ENCODE results near the gene SPIRE2.
"Not testable (repeated sequence)": the region's sequence is repeated elsewhere in the genome, so short reads cannot be mapped to it uniquely, and the experiment has no call there.

SPIRE2 gene

DNA sequence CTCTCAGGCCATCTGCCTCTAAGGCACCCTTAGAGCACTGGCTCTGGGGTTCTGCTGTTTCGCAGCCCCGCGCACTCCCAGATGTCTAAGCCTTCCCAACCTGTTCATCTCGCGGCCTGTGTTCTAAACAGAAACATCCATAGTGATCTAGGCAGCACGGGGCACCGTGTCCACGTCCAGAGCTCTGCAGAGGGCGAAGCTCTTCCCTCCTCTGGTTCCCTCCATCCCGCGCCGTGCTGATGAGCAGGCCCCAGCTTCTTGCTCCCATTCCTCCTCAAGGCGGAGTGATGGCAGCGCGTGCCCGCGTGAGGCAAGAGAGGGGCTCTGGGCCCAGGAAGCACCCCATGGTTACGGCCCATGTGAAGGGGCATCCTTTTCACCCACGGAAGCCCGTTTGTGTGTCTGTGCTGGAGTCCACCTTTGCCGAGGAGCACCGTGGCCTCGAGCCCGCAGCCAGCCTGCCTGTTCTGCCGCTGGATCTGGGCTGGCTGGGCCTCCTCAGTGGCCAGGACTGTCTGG is 3.6 kb downstream of the SPIRE2 start:
- TF ChIP-seq, protein P1, sequence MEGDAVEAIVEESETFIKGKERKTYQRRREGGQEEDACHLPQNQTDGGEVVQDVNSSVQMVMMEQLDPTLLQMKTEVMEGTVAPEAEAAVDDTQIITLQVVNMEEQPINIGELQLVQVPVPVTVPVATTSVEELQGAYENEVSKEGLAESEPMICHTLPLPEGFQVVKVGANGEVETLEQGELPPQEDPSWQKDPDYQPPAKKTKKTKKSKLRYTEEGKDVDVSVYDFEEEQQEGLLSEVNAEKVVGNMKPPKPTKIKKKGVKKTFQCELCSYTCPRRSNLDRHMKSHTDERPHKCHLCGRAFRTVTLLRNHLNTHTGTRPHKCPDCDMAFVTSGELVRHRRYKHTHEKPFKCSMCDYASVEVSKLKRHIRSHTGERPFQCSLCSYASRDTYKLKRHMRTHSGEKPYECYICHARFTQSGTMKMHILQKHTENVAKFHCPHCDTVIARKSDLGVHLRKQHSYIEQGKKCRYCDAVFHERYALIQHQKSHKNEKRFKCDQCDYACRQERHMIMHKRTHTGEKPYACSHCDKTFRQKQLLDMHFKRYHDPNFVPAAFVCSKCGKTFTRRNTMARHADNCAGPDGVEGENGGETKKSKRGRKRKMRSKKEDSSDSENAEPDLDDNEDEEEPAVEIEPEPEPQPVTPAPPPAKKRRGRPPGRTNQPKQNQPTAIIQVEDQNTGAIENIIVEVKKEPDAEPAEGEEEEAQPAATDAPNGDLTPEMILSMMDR (conservative IDR thresholded peaks at IDR 0.05; ENCODE audit: low read length): no peak
- H3K4me3 ChIP-seq (ENCODE audit: low read length): no peak overlapping the region
- DNase-seq (ENCODE audit: low read depth): no peak

DNA sequence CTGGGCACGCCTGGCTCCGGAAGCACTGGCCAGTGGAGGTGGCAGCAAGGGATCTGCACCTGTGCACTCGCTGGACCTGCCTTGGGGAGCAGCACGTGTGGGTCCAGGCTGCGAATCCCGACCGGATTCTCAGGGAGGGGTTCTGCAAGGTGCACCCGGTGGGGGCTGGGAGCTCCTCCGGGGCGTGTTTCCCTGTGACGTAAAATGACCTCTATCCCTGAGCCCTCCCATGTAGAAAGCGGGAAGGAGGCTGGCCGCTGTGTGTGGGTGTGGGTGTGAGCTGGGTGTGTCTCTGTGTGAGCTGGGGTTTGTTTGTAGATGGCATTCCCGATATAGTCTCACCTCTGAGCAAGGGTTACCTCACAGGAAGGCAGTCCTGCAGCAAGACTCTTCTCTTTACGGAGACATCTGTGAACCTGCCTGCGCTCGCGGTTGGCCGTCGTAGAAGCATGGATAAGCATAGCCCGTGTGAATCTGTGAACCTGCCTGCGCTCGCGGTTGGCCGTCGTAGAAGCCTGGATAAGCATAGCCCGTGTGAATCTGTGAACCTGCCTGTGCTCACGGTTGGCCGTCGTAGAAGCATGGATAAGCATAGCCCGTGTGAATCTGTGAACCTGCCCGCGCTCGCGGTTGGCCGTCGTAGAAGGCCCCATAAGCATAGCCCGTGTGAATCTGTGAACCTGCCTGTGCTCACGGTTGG is 5.5 kb downstream of the SPIRE2 start:
- not testable (repeated sequence) for H3K4me3 ChIP-seq (ENCODE audit: low read length); DNase-seq (ENCODE audit: low read depth)

DNA sequence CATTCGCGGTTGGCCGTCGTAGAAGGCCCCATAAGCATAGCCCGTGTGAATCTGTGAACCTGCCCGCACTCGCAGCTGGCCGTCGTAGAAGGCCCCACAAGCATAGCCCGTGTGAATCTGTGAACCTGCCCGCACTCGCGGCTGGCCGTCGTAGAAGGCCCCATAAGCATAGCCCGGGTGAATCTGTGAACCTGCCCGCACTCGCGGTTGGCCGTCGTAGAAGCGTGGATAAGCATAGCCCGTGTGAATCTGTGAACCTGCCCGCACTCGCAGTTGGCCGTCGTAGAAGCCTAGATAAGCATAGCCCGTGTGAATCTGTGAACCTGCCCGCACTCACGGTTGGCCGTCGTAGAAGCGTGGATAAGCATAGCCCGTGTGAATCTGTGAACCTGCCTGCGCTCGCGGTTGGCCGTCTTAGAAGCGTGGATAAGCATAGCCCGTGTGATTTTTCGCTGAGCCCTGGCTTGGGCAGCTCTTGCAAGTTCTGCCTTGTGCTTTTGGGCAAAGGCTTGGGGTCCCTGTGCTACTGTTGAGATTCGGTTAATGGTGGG is 6.6 kb downstream of the SPIRE2 start:
- DNase-seq (ENCODE audit: low read depth); H3K4me3 ChIP-seq (ENCODE audit: low read length): not testable (repeated sequence)

DNA sequence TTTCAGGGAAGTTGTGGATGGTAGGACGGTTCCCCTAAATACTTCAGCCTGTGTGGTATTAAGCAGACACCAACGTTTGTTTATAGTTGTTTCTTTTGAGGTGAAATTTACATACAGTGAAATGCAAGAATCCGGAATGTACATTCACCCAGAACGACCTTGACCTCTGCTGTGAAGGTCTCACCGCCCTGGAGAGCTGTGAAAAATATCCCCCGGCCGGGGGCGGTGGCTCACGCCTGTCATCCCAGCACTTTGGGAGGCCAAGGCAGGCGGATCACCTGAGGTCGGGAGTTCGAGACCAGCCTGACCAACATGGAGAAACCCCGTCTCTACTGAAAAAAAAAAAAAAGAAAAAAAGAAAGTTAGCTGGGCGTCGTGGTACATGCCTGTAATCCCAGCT is 8.2 kb downstream of the SPIRE2 start:
- H3K4me3 ChIP-seq (ENCODE audit: low read length); DNase-seq (ENCODE audit: low read depth): not testable (repeated sequence)

GRCh38 chr16:89837014-89837546 is 8.8 kb downstream of the SPIRE2 start:
- no peak overlapping the region for H3K4me3 ChIP-seq (ENCODE audit: low read length)
- no peak for DNase-seq (ENCODE audit: low read depth)
- TF ChIP-seq, protein P1 (conservative IDR thresholded peaks at IDR 0.05; ENCODE audit: low read length): no peak

GRCh38 chr16:89841275-89841674 is 13.0 kb downstream of the SPIRE2 start:
- DNase-seq (ENCODE audit: low read depth): no peak
- TF ChIP-seq, protein P1 (conservative IDR thresholded peaks at IDR 0.05; ENCODE audit: low read length): no peak
- H3K4me3 ChIP-seq (ENCODE audit: low read length): no peak overlapping the region

DNA sequence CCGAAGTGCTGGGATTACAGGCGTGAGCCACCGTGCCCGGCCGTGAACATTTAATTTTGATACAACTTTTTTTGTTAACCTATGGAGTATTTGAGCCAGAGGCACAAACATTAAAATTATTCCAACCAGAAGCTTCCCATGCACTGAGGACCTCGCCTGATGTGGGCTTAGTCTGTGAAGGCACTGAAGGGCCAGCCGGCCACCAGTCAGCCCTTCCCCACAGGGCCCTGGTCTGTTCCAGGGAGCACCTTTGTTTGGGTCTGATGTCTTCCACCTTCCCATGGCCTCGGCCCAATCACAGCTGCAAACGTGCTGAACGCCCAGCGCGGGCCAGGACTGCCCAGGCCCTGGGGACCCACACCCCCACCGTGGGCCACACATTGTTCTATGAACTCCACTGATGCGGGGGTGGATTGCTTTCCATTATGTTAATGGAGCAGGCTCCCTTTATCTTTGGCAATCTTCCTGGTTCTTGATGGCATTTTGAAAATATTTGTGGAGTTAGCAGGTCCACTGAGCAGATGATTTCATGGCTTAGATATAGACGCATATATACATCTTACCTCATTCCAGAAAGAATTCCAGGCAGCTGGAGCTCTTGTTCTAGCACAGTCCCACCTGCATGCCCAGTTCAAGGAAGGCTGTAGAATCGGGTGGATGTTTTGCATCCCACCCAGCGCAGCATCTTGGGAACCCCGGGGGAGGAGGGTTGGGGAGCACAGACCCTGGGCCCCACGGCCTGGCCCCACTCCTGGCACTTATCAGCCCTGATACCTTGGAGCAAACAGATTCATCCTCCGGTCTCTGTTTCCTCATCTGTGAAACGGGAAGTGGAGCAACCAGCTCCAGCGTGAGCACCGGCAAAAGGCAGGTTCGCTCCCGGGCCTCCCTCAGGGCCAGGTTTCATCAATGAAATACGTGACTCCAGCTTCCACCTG is 14.5 kb downstream of the SPIRE2 start:
- H3K4me3 ChIP-seq (ENCODE audit: low read length): no peak overlapping the region
- TF ChIP-seq, protein P1 (conservative IDR thresholded peaks at IDR 0.05; ENCODE audit: low read length): no peak
- DNase-seq (ENCODE audit: low read depth): peak; percentile 76

- TF ChIP-seq, protein P1 (conservative IDR thresholded peaks at IDR 0.05; ENCODE audit: low read length): no peak
- H3K4me3 ChIP-seq (ENCODE audit: low read length): no peak overlapping the region
- DNase-seq (ENCODE audit: low read depth): no peak
Measured at GRCh38 chr16:89843409-89844350, 15.4 kb downstream of the SPIRE2 start.

Measured in AG10803 (cell line).